Measurements from ENCODE around the gene FHAD1. TPM values are rescaled to one million over a fixed set of nuclear protein-coding genes. Genes with fewer than 3 reads are reported as not detected.

FHAD1 gene
- total and polyA plus RNA-seq, 2 of the 13 experiments (the other 11 are each of a cell fraction or from before 2014, with no cell fraction given): not detected

GRCh38 chr1:15206418-15207030 is 40.5 kb upstream of the FHAD1 start (continued):
- TF ChIP-seq HIC2 (CRISPR knock-in tag; IDR thresholded peaks at IDR 0.05; ENCODE audit: low read depth) (0 out of 2 replicates have a peak, but pooled peaks have one; percentile 14), FUBP1 (CRISPR knock-in tag; IDR thresholded peaks at IDR 0.05; ENCODE audit: borderline replicate concordance) (no peak), ZNF180 (CRISPR knock-in tag; IDR thresholded peaks at IDR 0.05; ENCODE audit: borderline replicate concordance, low read depth) (no peak), HNRNPH1 (optimal IDR thresholded peaks at IDR 0.05; ENCODE audit: low read depth, low read length) (no peak), ZNF282 (IDR thresholded peaks at IDR 0.05; ENCODE audit: partially characterized antibody) (no peak), GLI4 (CRISPR knock-in tag; IDR thresholded peaks at IDR 0.05; ENCODE audit: borderline replicate concordance) (no peak), DZIP1 (CRISPR knock-in tag; IDR thresholded peaks at IDR 0.05) (no peak), GTF2F1 (IDR thresholded peaks at IDR 0.05; ENCODE audit: low read length) (no peak), ZNF790 (CRISPR knock-in tag; IDR thresholded peaks at IDR 0.05; ENCODE audit: borderline replicate concordance) (peak; percentile 64; the same call in 1 of the 2 replicates), RFX1 (IDR thresholded peaks at IDR 0.05) (no peak), RFX3 (CRISPR knock-in tag; IDR thresholded peaks at IDR 0.05) (no peak), BCL6 (CRISPR knock-in tag; IDR thresholded peaks at IDR 0.05) (peak; percentile 59; the same call in 1 of the 2 replicates), ZNF776 (CRISPR knock-in tag; IDR thresholded peaks at IDR 0.05) (no peak), MZF1 (CRISPR knock-in tag; IDR thresholded peaks at IDR 0.05; ENCODE audit: borderline replicate concordance) (no peak), YEATS2 (CRISPR knock-in tag; IDR thresholded peaks at IDR 0.05; ENCODE audit: borderline replicate concordance) (no peak), ZNF30 (CRISPR knock-in tag; IDR thresholded peaks at IDR 0.05) (no peak), ZNF484 (CRISPR knock-in tag; IDR thresholded peaks at IDR 0.05; ENCODE audit: borderline replicate concordance, low read depth) (no peak), FOXJ3 (CRISPR knock-in tag; IDR thresholded peaks at IDR 0.05; ENCODE audit: borderline replicate concordance) (peak; percentile 58; the same call in 1 of the 2 replicates), ZNF136 (CRISPR knock-in tag; IDR thresholded peaks at IDR 0.05; ENCODE audit: low read depth) (no peak), HNRNPK (IDR thresholded peaks at IDR 0.05; ENCODE audit: low read depth, low read length, poor library complexity, severe bottlenecking) (no peak), NR2F1 (CRISPR knock-in tag; IDR thresholded peaks at IDR 0.05) (peak in 1 of 2 experiments; percentile 31; a peak in 1 of 4 replicates), ZNF18 (CRISPR knock-in tag; IDR thresholded peaks at IDR 0.05; ENCODE audit: insufficient replicate concordance) (no peak)

Data from HepG2 (cell line).